ENCODE data around the gene DCDC2C. TPM values are rescaled to one million over a fixed set of nuclear protein-coding genes. Genes with fewer than 3 reads are reported as not detected.

Gene DCDC2C
- total RNA-seq, 1 donor from 2014 or later = not detected

DNA sequence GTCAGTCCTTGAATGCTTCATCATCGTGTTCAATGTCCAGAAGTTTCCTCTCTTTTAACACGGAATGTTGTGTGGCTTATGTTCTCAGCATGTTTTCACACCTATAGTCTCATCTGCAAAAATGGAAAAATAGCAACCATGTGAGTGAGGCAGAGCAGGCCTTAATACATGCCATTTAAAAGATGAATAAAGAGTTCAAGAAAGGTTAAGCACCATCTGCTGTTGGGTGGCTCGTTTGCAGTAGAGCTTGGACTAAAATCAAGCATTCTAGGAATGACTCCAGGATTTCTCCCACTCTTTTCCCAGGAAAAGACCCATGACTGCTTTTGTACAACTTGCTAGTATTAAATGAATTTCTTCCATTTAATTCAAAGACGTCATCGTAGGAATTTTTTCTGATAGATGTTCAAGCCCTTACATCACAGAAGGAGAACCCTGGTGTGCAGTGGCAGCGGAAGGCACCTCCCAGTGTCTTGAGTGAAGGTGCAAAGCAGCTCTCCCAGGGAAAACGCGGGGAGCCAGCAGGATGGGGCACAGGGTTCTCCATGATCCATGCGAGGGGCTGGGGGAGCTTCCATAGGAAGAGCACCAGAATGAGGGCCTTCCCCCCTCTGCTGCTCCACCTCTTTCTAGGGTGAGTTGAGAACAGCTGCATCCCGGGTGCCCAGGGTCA lies 9.6 kb downstream of the DCDC2C start:
- intact Hi-C loops (cut with DNase I) = no loop called here
- Histone ChIP-seq H3K9me3 (no peaks in the 10 kb centered on the region), H3K27ac (no peak overlapping the region), H3K36me3 (no peaks in the 10 kb centered on the region), H3K4me3 (no peak overlapping the region), H3K27me3 (ENCODE audit: low read depth) (no peaks in the 10 kb centered on the region), H3K4me1 (no peaks in the 10 kb centered on the region)
- DNase-seq = no peak
- TF ChIP-seq, protein P1, sequence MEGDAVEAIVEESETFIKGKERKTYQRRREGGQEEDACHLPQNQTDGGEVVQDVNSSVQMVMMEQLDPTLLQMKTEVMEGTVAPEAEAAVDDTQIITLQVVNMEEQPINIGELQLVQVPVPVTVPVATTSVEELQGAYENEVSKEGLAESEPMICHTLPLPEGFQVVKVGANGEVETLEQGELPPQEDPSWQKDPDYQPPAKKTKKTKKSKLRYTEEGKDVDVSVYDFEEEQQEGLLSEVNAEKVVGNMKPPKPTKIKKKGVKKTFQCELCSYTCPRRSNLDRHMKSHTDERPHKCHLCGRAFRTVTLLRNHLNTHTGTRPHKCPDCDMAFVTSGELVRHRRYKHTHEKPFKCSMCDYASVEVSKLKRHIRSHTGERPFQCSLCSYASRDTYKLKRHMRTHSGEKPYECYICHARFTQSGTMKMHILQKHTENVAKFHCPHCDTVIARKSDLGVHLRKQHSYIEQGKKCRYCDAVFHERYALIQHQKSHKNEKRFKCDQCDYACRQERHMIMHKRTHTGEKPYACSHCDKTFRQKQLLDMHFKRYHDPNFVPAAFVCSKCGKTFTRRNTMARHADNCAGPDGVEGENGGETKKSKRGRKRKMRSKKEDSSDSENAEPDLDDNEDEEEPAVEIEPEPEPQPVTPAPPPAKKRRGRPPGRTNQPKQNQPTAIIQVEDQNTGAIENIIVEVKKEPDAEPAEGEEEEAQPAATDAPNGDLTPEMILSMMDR (IDR thresholded peaks at IDR 0.05) = no peak
- ATAC-seq = peak in 1 of 2 donors; percentile 48

DNA sequence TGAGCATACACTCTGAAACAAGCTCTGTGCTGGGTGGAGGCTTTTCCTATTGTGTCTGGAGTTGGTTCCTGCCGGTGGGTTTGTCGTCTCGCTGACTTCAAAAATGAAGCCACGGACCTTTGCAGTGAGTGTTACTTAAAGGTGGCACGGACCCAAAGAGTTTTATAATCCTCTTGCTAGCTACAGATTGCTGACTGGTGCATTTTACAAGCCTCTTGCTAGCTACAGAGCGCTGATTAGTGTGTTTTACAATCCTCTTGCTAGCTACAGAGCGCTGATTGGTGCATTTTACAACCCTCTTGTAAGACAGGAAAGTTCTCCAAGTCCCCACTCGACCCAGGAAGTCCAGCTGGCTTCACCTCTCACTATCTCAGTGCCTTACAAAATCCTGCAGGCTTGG lies 15.3 kb downstream of the DCDC2C start:
- H3K9me3 ChIP-seq = no peaks in the 10 kb centered on the region
- H3K4me1 ChIP-seq = no peaks in the 10 kb centered on the region
- no peaks in the 10 kb centered on the region for H3K27me3 ChIP-seq (ENCODE audit: low read depth)
- no peak for DNase-seq
- H3K27ac ChIP-seq = no peak overlapping the region
- no peaks in the 10 kb centered on the region for H3K36me3 ChIP-seq
- intact Hi-C loops (cut with DNase I) = no loop called here
- TF ChIP-seq, protein P1 (IDR thresholded peaks at IDR 0.05) = no peak
- H3K4me3 ChIP-seq = no peak overlapping the region
- no peak for ATAC-seq

DNA sequence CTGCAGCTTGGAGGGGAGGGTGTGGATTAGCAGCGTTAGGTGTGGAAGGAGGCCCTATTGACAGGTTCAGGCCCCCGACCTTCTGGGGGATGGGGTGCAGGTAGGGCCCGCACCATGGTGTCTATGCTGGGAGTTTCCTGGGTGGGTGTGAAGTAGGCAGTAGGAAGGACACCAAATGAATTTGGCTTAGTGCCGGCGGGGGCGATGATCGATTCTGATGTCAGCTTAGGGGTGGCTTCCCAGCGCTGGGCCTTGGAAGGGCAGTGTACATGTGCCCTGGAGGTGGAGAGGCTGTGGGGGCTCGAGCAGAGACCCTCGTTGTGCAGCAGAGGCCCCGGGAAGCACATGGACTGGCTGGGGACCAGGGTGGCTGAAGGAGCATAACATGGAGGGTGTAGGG lies 21.6 kb downstream of the DCDC2C start:
- TF ChIP-seq, protein P1 (IDR thresholded peaks at IDR 0.05) = no peak
- DNase-seq (no peak), ATAC-seq (no peak)
- Histone ChIP-seq H3K27me3 (ENCODE audit: low read depth) (no peaks in the 10 kb centered on the region), H3K27ac (no peak overlapping the region), H3K36me3 (no peaks in the 10 kb centered on the region), H3K4me1 (no peaks in the 10 kb centered on the region), H3K4me3 (no peak overlapping the region), H3K9me3 (no peaks in the 10 kb centered on the region)
- intact Hi-C loops (cut with DNase I) = no loop called here

DNA sequence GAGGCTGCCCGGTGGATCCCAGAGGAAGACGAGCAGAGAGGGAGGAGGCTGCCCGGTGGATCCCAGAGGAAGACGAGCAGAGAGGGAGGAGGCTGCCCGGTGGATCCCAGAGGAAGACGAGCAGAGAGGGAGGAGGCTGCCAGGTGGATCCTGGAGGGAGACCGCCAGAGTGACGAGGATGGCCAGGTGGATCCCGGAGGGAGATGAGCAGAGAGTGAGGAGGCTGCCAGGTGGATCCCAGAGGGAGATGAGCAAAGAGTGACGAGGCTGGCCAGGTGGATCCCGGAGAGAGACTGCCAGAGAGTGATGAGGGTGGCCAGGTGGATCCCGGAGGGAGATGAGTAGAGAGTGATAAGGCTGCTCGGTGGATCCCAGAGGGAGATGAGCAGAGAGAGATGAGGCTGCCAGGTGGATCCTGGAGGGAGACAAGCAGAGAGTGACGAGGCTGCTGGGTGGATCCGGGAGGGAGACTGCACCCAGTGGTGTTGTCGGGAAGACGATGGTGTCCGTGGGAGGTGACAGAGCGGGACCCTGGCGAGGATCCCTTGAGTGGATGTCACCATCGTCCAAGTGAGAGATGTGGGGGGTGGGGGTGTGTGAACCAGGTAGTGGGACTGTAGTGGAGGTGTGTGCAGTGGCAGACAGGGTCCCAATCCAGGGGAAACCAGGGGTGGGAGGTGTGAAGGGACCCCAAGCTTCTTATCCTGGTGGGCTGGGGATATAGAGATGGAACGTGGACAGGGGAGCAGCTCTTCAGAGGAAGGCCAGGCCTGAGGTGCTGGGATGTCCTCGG lies 22.3 kb downstream of the DCDC2C start:
- Histone ChIP-seq H3K27me3 (ENCODE audit: low read depth) (no peaks in the 10 kb centered on the region), H3K4me1 (no peaks in the 10 kb centered on the region), H3K36me3 (no peaks in the 10 kb centered on the region), H3K4me3 (no peak overlapping the region), H3K27ac (no peak overlapping the region), H3K9me3 (no peaks in the 10 kb centered on the region)
- ATAC-seq = no peak
- intact Hi-C loops (cut with DNase I) = no loop called here
- DNase-seq = no peak
- TF ChIP-seq, protein P1 (IDR thresholded peaks at IDR 0.05) = no peak

DNA sequence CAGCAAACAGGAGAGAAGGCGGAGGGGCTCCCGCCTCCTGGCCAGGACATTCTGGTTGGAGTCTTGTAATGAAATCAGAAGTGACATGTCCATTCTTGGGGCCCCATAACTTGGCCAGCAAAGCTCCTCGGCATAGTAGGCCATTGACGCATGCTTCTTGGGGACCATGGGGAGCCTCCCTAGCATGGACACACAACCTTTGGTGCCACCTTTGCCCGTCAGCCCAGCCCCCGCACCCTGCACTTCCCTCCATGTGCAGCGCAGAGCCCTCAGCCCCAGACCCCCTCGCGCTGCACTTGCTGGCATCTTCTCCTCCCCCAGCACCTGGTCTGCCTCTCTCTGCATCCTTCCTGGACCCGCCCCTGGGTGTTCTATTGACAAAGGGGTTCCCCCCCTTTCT lies 23.1 kb downstream of the DCDC2C start:
- ATAC-seq (no peak), DNase-seq (no peak)
- intact Hi-C loops (cut with DNase I) = no loop called here
- no peaks in the 10 kb centered on the region for H3K9me3 ChIP-seq
- H3K27ac ChIP-seq = no peak overlapping the region
- H3K4me1 ChIP-seq = no peaks in the 10 kb centered on the region
- TF ChIP-seq, protein P1 (IDR thresholded peaks at IDR 0.05) = no peak
- H3K36me3 ChIP-seq = no peaks in the 10 kb centered on the region
- no peaks in the 10 kb centered on the region for H3K27me3 ChIP-seq (ENCODE audit: low read depth)
- no peak overlapping the region for H3K4me3 ChIP-seq

Data from lower lobe of right lung (tissue), 2 donors.